Gastrocnemius medialis (tissue), 4 donors: Measurements from ENCODE around the gene MPV17.

ENCODE experiments used
- CTCF ChIP-seq, 5 experiments: fragments of 450-650 bp in 3 of 5; fragments of 200-600 bp in 2 of 5; sonication (generic) in 2 of 5; IDR thresholded peaks in 4 of 5; conservative IDR thresholded peaks in 1 of 5; 1 replicate in 4 of 5; 2 replicates in 1 of 5; pipeline ENCODE4 v1.5.1; 2016 to 2019; ENCODE audit warnings: antibody characterized with exemption in 5 of 5, mild to moderate bottlenecking in 3 of 5, moderate library complexity in 3 of 5
- POLR2A ChIP-seq, 2 donors: fragments of 450-650 bp; IDR thresholded peaks; one replicate each; pipeline ENCODE4 v1.6.1; 2017; ENCODE audit warnings: antibody characterized with exemption in 2 of 2, mild to moderate bottlenecking in 2 of 2, moderate library complexity in 2 of 2

- no peak for TF ChIP-seq POLR2A (IDR thresholded peaks at IDR 0.05)
- TF ChIP-seq CTCF (IDR thresholded peaks at IDR 0.05 in 4 of 5, conservative IDR thresholded peaks at IDR 0.05 in 1 of 5), result no peak
Observed at GRCh38 chr2:27290549-27290948, 32.3 kb downstream of the MPV17 start.
